HL-60/S4 (cell line): ENCODE data around the gene TBC1D9.

Experiments
- in situ Hi-C: fragments of 300-500 bp; cut with MboI; formaldehyde crosslinking; loops from 2 replicates; pipeline ENCODE4 v1.14.3; 2022; ENCODE audit warnings: low sequenced_read_pairs

TBC1D9 gene

GRCh38 chr4:140659943-140660700, 96.1 kb downstream of the TBC1D9 start:
- in situ Hi-C loops = no loop called here

GRCh38 chr4:140654495-140654814, 101.7 kb downstream of the TBC1D9 start:
- in situ Hi-C loops = no loop called here

- in situ Hi-C loops = no loop called here
Observed at GRCh38 chr4:140653718-140654494, 102.3 kb downstream of the TBC1D9 start.

- in situ Hi-C loops = no loop called here
Observed at GRCh38 chr4:140652601-140653000, 103.6 kb downstream of the TBC1D9 start.

- in situ Hi-C loops = no loop called here
Observed at GRCh38 chr4:140648716-140649308, 107.4 kb downstream of the TBC1D9 start.

- in situ Hi-C loops = no loop called here
Observed at GRCh38 chr4:140645614-140646412, 110.4 kb downstream of the TBC1D9 start.

GRCh38 chr4:140645196-140645595, 111.0 kb downstream of the TBC1D9 start:
- in situ Hi-C loops = no loop called here

GRCh38 chr4:140644470-140645185, 111.6 kb downstream of the TBC1D9 start:
- in situ Hi-C loops = no loop called here

- in situ Hi-C loops = no loop called here
Observed at GRCh38 chr4:140643571-140644055, 112.6 kb downstream of the TBC1D9 start.

GRCh38 chr4:140642674-140643437, 113.3 kb downstream of the TBC1D9 start:
- in situ Hi-C loops = no loop called here

GRCh38 chr4:140641789-140642439, 114.3 kb downstream of the TBC1D9 start:
- in situ Hi-C loops = no loop called here

- in situ Hi-C loops = no loop called here
Observed at GRCh38 chr4:140641105-140641555, 115.1 kb downstream of the TBC1D9 start.

GRCh38 chr4:140640150-140640748, 115.9 kb downstream of the TBC1D9 start:
- in situ Hi-C loops = no loop called here

GRCh38 chr4:140639066-140639465, 117.1 kb downstream of the TBC1D9 start:
- in situ Hi-C loops = no loop called here

GRCh38 chr4:140637836-140638235, 118.3 kb downstream of the TBC1D9 start:
- in situ Hi-C loops = no loop called here

GRCh38 chr4:140635606-140636005, 120.6 kb downstream of the TBC1D9 start:
- in situ Hi-C loops = no loop called here

- in situ Hi-C loops = no loop called here
Observed at GRCh38 chr4:140633951-140634350, 122.2 kb downstream of the TBC1D9 start.

- in situ Hi-C loops = no loop called here
Observed at GRCh38 chr4:140633124-140633523, 123.1 kb downstream of the TBC1D9 start.

GRCh38 chr4:140630246-140630645, 125.9 kb downstream of the TBC1D9 start:
- in situ Hi-C loops = no loop called here
